ENCODE data around the gene EFCAB8.
"Not testable (repeated sequence)": the region's sequence is repeated elsewhere in the genome, so short reads cannot be mapped to it uniquely, and the experiment has no call there.

EFCAB8 gene

GRCh38 chr20:32971703-32972161, 113.0 kb downstream of the EFCAB8 start:
- Histone ChIP-seq H4K12ac (ENCODE audit: low read depth, low read length) (no peak overlapping the region), H2BK12ac (ENCODE audit: low read length) (no peak overlapping the region), H3K23ac (ENCODE audit: low read length) (no peak overlapping the region), H3K9me3 (ENCODE audit: insufficient read depth, low read depth, low read length) (peaks cover under 1% of the 10 kb centered on the region), H3K4me3 (ENCODE audit: low read depth, low read length) (no peak overlapping the region), H3K18ac (ENCODE audit: low read length) (no peak overlapping the region), H3K79me1 (ENCODE audit: low read length) (no peaks in the 10 kb centered on the region), H3K4me2 (ENCODE audit: low read length) (no peak overlapping the region), H2BK120ac (ENCODE audit: insufficient read depth, low read length, poor library complexity) (no peak overlapping the region), H4K91ac (ENCODE audit: low read depth, low read length) (no peak overlapping the region), H3K79me2 (ENCODE audit: control insufficient read depth, insufficient read depth, low read length, poor library complexity) (no peaks in the 10 kb centered on the region), H2AK5ac (ENCODE audit: low read length) (no peak overlapping the region), H3K27me3 (ENCODE audit: insufficient read depth, low read length) (no peaks in the 10 kb centered on the region), H4K8ac (ENCODE audit: low read depth, low read length) (peak overlapping the region; percentile 17), H3K27ac (ENCODE audit: low read depth, low read length) (no peak overlapping the region), H2BK5ac (ENCODE audit: low read depth, low read length, poor library complexity) (no peak overlapping the region), H2AFZ (ENCODE audit: insufficient read depth, low read length, poor library complexity) (no peak overlapping the region), H3K4me1 (ENCODE audit: control insufficient read depth in 1 of 2, insufficient read depth in 2 of 2, low read length in 2 of 2) (peaks cover 3 to 11% of the 10 kb centered on the region in 2 experiments), H3K4ac (ENCODE audit: low read depth, low read length) (no peak overlapping the region), H3K9ac (ENCODE audit: low read length) (no peak overlapping the region), H3K36me3 (ENCODE audit: control insufficient read depth in 1 of 2, insufficient read depth in 2 of 2, low read length in 2 of 2) (no peaks in the 10 kb centered on the region), H3K14ac (ENCODE audit: low read length) (no peak overlapping the region)
- DNase-seq: no peak
- WGBS (ENCODE audit: extremely low coverage, insufficient coverage, insufficient read length): no CpG with 5 or more reads among the region's 6 CpGs

- DNase-seq: peak in 1 of 2 donors; percentile 18
- H2BK12ac ChIP-seq (ENCODE audit: low read length): no peak overlapping the region
- no peak overlapping the region for H3K9ac ChIP-seq (ENCODE audit: low read length)
- no peak overlapping the region for H2BK120ac ChIP-seq (ENCODE audit: insufficient read depth, low read length, poor library complexity)
- H3K18ac ChIP-seq (ENCODE audit: low read length): no peak overlapping the region
- H4K12ac ChIP-seq (ENCODE audit: low read depth, low read length): no peak overlapping the region
- no peak overlapping the region for H3K23ac ChIP-seq (ENCODE audit: low read length)
- no peak overlapping the region for H3K14ac ChIP-seq (ENCODE audit: low read length)
- no peaks in the 10 kb centered on the region for H3K27me3 ChIP-seq (ENCODE audit: insufficient read depth, low read length)
- no peak overlapping the region for H4K91ac ChIP-seq (ENCODE audit: low read depth, low read length)
- H4K8ac ChIP-seq (ENCODE audit: low read depth, low read length): no peak overlapping the region
- H3K4me3 ChIP-seq (ENCODE audit: low read depth, low read length): peak overlapping the region; percentile 55
- no peak overlapping the region for H2AK5ac ChIP-seq (ENCODE audit: low read length)
- no peak overlapping the region for H3K4ac ChIP-seq (ENCODE audit: low read depth, low read length)
- peaks cover 4% of the 10 kb centered on the region for H3K9me3 ChIP-seq (ENCODE audit: insufficient read depth, low read depth, low read length)
- H3K27ac ChIP-seq (ENCODE audit: low read depth, low read length): no peak overlapping the region
- H3K4me2 ChIP-seq (ENCODE audit: low read length): no peak overlapping the region
- H2AFZ ChIP-seq (ENCODE audit: insufficient read depth, low read length, poor library complexity): no peak overlapping the region
- no peaks in the 10 kb centered on the region for H3K36me3 ChIP-seq (ENCODE audit: control insufficient read depth in 1 of 2, insufficient read depth in 2 of 2, low read length in 2 of 2)
- WGBS (ENCODE audit: extremely low coverage, insufficient coverage, insufficient read length): no CpG with 5 or more reads among the region's 13 CpGs
- H3K79me1 ChIP-seq (ENCODE audit: low read length): no peaks in the 10 kb centered on the region
- no peak overlapping the region for H2BK5ac ChIP-seq (ENCODE audit: low read depth, low read length, poor library complexity)
- no peaks in the 10 kb centered on the region for H3K79me2 ChIP-seq (ENCODE audit: control insufficient read depth, insufficient read depth, low read length, poor library complexity)
- H3K4me1 ChIP-seq (ENCODE audit: control insufficient read depth in 1 of 2, insufficient read depth in 2 of 2, low read length in 2 of 2): peaks cover 3 to 11% of the 10 kb centered on the region in 2 experiments
Measured at GRCh38 chr20:32972181-32973076, 113.7 kb downstream of the EFCAB8 start.

- no CpG with 5 or more reads among the region's 10 CpGs for WGBS (ENCODE audit: extremely low coverage, insufficient coverage, insufficient read length)
- Histone ChIP-seq H3K79me2 (ENCODE audit: control insufficient read depth, insufficient read depth, low read length, poor library complexity) (no peaks in the 10 kb centered on the region), H3K27ac (ENCODE audit: low read depth, low read length) (no peak overlapping the region), H2BK5ac (ENCODE audit: low read depth, low read length, poor library complexity) (no peak overlapping the region), H4K8ac (ENCODE audit: low read depth, low read length) (no peak overlapping the region), H3K23ac (ENCODE audit: low read length) (no peak overlapping the region), H3K4me1 (ENCODE audit: control insufficient read depth in 1 of 2, insufficient read depth in 2 of 2, low read length in 2 of 2) (peaks cover 3 to 14% of the 10 kb centered on the region in 2 experiments), H2BK12ac (ENCODE audit: low read length) (no peak overlapping the region), H3K4ac (ENCODE audit: low read depth, low read length) (no peak overlapping the region), H3K4me3 (ENCODE audit: low read depth, low read length) (peak overlapping the region; percentile 55), H3K9ac (ENCODE audit: low read length) (no peak overlapping the region), H2AFZ (ENCODE audit: insufficient read depth, low read length, poor library complexity) (no peak overlapping the region), H3K36me3 (ENCODE audit: control insufficient read depth in 1 of 2, insufficient read depth in 2 of 2, low read length in 2 of 2) (no peaks in the 10 kb centered on the region), H3K79me1 (ENCODE audit: low read length) (no peaks in the 10 kb centered on the region), H3K14ac (ENCODE audit: low read length) (no peak overlapping the region), H3K4me2 (ENCODE audit: low read length) (no peak overlapping the region), H3K27me3 (ENCODE audit: insufficient read depth, low read length) (no peaks in the 10 kb centered on the region), H4K91ac (ENCODE audit: low read depth, low read length) (no peak overlapping the region), H2BK120ac (ENCODE audit: insufficient read depth, low read length, poor library complexity) (no peak overlapping the region), H3K18ac (ENCODE audit: low read length) (no peak overlapping the region), H4K12ac (ENCODE audit: low read depth, low read length) (no peak overlapping the region), H2AK5ac (ENCODE audit: low read length) (no peak overlapping the region), H3K9me3 (ENCODE audit: insufficient read depth, low read depth, low read length) (peaks cover 8% of the 10 kb centered on the region)
- DNase-seq: no peak
Measured at GRCh38 chr20:32973077-32973717, 114.5 kb downstream of the EFCAB8 start.

GRCh38 chr20:32974204-32975064, 115.7 kb downstream of the EFCAB8 start:
- H3K14ac ChIP-seq (ENCODE audit: low read length): not testable (repeated sequence)

More at GRCh38 chr20:32974204-32975064, 115.7 kb downstream of the EFCAB8 start:
- H3K79me2 ChIP-seq (ENCODE audit: control insufficient read depth, insufficient read depth, low read length, poor library complexity); H2BK12ac ChIP-seq (ENCODE audit: low read length); H4K91ac ChIP-seq (ENCODE audit: low read depth, low read length); H3K4me3 ChIP-seq (ENCODE audit: low read depth, low read length); H3K4me2 ChIP-seq (ENCODE audit: low read length); H2BK120ac ChIP-seq (ENCODE audit: insufficient read depth, low read length, poor library complexity); H3K9me3 ChIP-seq (ENCODE audit: insufficient read depth, low read depth, low read length); H3K4ac ChIP-seq (ENCODE audit: low read depth, low read length); H3K27ac ChIP-seq (ENCODE audit: low read depth, low read length); H4K12ac ChIP-seq (ENCODE audit: low read depth, low read length); H3K18ac ChIP-seq (ENCODE audit: low read length); H3K9ac ChIP-seq (ENCODE audit: low read length); H2AFZ ChIP-seq (ENCODE audit: insufficient read depth, low read length, poor library complexity); H2BK5ac ChIP-seq (ENCODE audit: low read depth, low read length, poor library complexity); H4K8ac ChIP-seq (ENCODE audit: low read depth, low read length); H3K36me3 ChIP-seq (ENCODE audit: control insufficient read depth in 1 of 2, insufficient read depth in 2 of 2, low read length in 2 of 2); H2AK5ac ChIP-seq (ENCODE audit: low read length); H3K27me3 ChIP-seq (ENCODE audit: insufficient read depth, low read length); DNase-seq; H3K79me1 ChIP-seq (ENCODE audit: low read length): not testable (repeated sequence)
- Histone ChIP-seq H3K23ac (ENCODE audit: low read length) (peak overlapping the region; percentile 31), H3K4me1 (ENCODE audit: control insufficient read depth in 1 of 2, insufficient read depth in 2 of 2, low read length in 2 of 2) (peaks cover 3 to 14% of the 10 kb centered on the region in 2 experiments)
- no CpG with 5 or more reads among the region's 9 CpGs for WGBS (ENCODE audit: extremely low coverage, insufficient coverage, insufficient read length)
